ENCODE measurements around the gene GCC2. TPM values are rescaled to one million over a fixed set of nuclear protein-coding genes. Genes with fewer than 3 reads are reported as not detected.

The GCC2 gene
- polyA plus RNA-seq, 1 donor: 19.4 TPM

Other genes with a start within 250 kb of the GCC2 start
- gene SULT1C3, start 209.2 kb upstream of the GCC2 start, polyA plus RNA-seq (ENCODE audit: insufficient read length): not detected
- gene SULT1C2, start 160.3 kb upstream of the GCC2 start, polyA plus RNA-seq (ENCODE audit: insufficient read length): 1.3 TPM
- gene SULT1C4, start 71.3 kb upstream of the GCC2 start, polyA plus RNA-seq (ENCODE audit: insufficient read length): 16.6 TPM
- gene LIMS1, start 85.3 kb downstream of the GCC2 start, polyA plus RNA-seq (ENCODE audit: insufficient read length): 34.7 TPM

All from forelimb muscle (tissue), 1 donor.